ENCODE data around the gene FKBP15. TPM values are rescaled to one million over a fixed set of nuclear protein-coding genes. Genes with fewer than 3 reads are reported as not detected.

Gene FKBP15
- polyA plus RNA-seq, 1 of the 3 experiments (the other 2 are of a cell fraction) = 13.9 TPM

DNA sequence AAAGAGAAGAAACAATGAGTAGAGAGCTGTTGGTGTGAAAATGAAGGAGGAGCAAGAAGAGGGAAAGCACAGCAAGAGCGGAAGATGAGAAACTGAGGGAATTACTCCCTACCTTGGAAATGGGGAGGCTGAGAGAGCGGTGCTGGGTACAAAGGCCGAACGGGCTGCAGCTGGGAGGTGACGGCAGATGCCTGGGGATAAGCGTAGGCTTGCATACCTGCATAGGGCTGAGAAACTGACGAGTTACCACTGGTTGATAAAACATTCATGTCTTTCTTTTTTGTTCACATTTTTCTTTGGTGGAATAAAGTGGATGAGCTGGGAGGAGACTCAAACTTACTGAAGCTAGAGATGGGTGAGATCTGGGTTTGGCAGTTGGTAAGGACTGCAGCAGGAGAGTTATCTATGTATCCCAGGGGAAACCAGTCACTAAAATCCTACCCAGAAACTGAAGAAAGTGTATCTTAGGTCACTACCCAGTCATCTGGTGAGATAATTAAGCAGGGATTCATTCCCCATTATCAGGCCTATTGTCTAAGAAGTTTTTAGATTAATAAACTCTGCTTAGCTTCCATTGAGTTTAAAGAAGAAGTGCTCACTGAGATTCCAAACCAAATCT lies 34.8 kb downstream of the FKBP15 start:
- TF ChIP-seq, protein P1, sequence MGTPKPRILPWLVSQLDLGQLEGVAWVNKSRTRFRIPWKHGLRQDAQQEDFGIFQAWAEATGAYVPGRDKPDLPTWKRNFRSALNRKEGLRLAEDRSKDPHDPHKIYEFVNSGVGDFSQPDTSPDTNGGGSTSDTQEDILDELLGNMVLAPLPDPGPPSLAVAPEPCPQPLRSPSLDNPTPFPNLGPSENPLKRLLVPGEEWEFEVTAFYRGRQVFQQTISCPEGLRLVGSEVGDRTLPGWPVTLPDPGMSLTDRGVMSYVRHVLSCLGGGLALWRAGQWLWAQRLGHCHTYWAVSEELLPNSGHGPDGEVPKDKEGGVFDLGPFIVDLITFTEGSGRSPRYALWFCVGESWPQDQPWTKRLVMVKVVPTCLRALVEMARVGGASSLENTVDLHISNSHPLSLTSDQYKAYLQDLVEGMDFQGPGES (IDR thresholded peaks at IDR 0.05; ENCODE audit: low read depth, low read length) = no peak
- TF ChIP-seq EZH2phosphoT487 (IDR thresholded peaks at IDR 0.05; ENCODE audit: borderline replicate concordance, low read depth) (no peak), POLR2AphosphoS5 (IDR thresholded peaks at IDR 0.05; ENCODE audit: low read depth, low read length) (no peak), FOXM1 (IDR thresholded peaks at IDR 0.05; ENCODE audit: low read depth) (no peak), FOXJ3 (CRISPR knock-in tag; IDR thresholded peaks at IDR 0.05) (no peak), MXI1 (IDR thresholded peaks at IDR 0.05; ENCODE audit: low read depth, low read length) (no peak), TAF1 (IDR thresholded peaks at IDR 0.05; ENCODE audit: borderline replicate concordance, low read depth, low read length) (no peak), SMC3 (IDR thresholded peaks at IDR 0.05; ENCODE audit: low read depth, low read length) (no peak)
- TF ChIP-seq, protein P2, sequence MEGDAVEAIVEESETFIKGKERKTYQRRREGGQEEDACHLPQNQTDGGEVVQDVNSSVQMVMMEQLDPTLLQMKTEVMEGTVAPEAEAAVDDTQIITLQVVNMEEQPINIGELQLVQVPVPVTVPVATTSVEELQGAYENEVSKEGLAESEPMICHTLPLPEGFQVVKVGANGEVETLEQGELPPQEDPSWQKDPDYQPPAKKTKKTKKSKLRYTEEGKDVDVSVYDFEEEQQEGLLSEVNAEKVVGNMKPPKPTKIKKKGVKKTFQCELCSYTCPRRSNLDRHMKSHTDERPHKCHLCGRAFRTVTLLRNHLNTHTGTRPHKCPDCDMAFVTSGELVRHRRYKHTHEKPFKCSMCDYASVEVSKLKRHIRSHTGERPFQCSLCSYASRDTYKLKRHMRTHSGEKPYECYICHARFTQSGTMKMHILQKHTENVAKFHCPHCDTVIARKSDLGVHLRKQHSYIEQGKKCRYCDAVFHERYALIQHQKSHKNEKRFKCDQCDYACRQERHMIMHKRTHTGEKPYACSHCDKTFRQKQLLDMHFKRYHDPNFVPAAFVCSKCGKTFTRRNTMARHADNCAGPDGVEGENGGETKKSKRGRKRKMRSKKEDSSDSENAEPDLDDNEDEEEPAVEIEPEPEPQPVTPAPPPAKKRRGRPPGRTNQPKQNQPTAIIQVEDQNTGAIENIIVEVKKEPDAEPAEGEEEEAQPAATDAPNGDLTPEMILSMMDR (IDR thresholded peaks at IDR 0.05) = no peak
- TF ChIP-seq, protein P3, sequence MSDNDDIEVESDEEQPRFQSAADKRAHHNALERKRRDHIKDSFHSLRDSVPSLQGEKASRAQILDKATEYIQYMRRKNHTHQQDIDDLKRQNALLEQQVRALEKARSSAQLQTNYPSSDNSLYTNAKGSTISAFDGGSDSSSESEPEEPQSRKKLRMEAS (IDR thresholded peaks at IDR 0.05; ENCODE audit: low read depth) = no peak
- TF ChIP-seq, protein P4, sequence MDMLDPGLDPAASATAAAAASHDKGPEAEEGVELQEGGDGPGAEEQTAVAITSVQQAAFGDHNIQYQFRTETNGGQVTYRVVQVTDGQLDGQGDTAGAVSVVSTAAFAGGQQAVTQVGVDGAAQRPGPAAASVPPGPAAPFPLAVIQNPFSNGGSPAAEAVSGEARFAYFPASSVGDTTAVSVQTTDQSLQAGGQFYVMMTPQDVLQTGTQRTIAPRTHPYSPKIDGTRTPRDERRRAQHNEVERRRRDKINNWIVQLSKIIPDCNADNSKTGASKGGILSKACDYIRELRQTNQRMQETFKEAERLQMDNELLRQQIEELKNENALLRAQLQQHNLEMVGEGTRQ (IDR thresholded peaks at IDR 0.05; ENCODE audit: borderline replicate concordance, low read depth, low read length) = no peak
- no peak overlapping the region for H3K4me3 ChIP-seq (ENCODE audit: low read depth in 2 of 2, low read length in 1 of 2)
- ChIA-PET CTCF (interaction anchor here (2.6 kb wide), 1 partner anchor 13 kb away, joined by 9 read pairs; no protein-coding TSS in a partner anchor), POLR2A (no interaction called here)
- peaks cover 51 to 91% of the 10 kb centered on the region in 2 experiments for H3K36me3 ChIP-seq (replicated peaks in 1 of 2; ENCODE audit: control insufficient read depth in 1 of 2, insufficient read depth in 2 of 2, low read length in 1 of 2)
- H3K9ac ChIP-seq = no peak overlapping the region
- no peaks in the 10 kb centered on the region for H3K79me2 ChIP-seq (ENCODE audit: insufficient read depth)
- H3F3A ChIP-seq (replicated peaks; ENCODE audit: insufficient read depth) = peaks cover 4% of the 10 kb centered on the region
- H4K20me1 ChIP-seq (ENCODE audit: insufficient read depth) = no peaks in the 10 kb centered on the region
- no peaks in the 10 kb centered on the region for H3K9me3 ChIP-seq
- H3K27ac ChIP-seq (ENCODE audit: low read depth in 2 of 2, low read length in 1 of 2) = no peak overlapping the region
- no peaks in the 10 kb centered on the region for H3K9me2 ChIP-seq
- no peak for DNase-seq
- no peak overlapping the region for H3K4me2 ChIP-seq
- H2AFZ ChIP-seq (ENCODE audit: low read depth) = no peak overlapping the region
- H3K27me3 ChIP-seq (ENCODE audit: insufficient read depth) = no peaks in the 10 kb centered on the region
- WGBS (ENCODE audit: low lambda C conversion rate) = 97% methylated on average over 7 of the region's 7 CpGs
- H3K4me1 ChIP-seq (ENCODE audit: control insufficient read depth in 1 of 2, insufficient read depth in 2 of 2, low read depth in 1 of 2, low read length in 1 of 2) = no peaks in the 10 kb centered on the region

DNA sequence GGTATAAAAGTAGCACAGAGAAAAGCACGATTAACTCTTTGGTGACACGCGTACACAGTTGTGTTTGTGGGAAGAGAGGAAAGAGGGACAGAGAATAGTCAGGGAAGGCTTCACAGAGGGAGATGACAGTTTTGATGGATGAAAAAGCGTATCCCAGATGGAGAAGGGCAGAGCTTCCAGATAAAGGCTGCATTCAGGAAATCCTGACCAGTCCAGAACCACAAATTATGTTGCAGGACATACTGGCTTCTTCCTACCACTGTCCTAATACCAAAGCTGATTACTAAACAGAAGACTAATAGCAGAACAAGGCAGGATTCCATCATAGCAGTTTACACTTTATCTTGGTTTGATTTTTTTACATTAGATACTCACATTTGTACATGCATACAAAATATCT lies 35.8 kb downstream of the FKBP15 start:
- H2AFZ ChIP-seq (ENCODE audit: low read depth) = no peak overlapping the region
- no peaks in the 10 kb centered on the region for H3K79me2 ChIP-seq (ENCODE audit: insufficient read depth)
- 94% methylated on average over 4 of the region's 4 CpGs for WGBS (ENCODE audit: low lambda C conversion rate)
- H3K4me3 ChIP-seq (ENCODE audit: low read depth in 2 of 2, low read length in 1 of 2) = no peak overlapping the region
- H3K9me2 ChIP-seq = no peaks in the 10 kb centered on the region
- H3K9me3 ChIP-seq = no peaks in the 10 kb centered on the region
- H3K27me3 ChIP-seq (ENCODE audit: insufficient read depth) = no peaks in the 10 kb centered on the region
- no peak overlapping the region for H3K9ac ChIP-seq
- no peaks in the 10 kb centered on the region for H3K4me1 ChIP-seq (ENCODE audit: control insufficient read depth in 1 of 2, insufficient read depth in 2 of 2, low read depth in 1 of 2, low read length in 1 of 2)
- ChIA-PET CTCF (interaction anchor here (1.6 to 2.6 kb wide), 2 partner anchors 12 to 17 kb away, joined by 3 to 9 read pairs; no protein-coding TSS in a partner anchor), POLR2A (no interaction called here)
- H4K20me1 ChIP-seq (ENCODE audit: insufficient read depth) = no peaks in the 10 kb centered on the region
- H3F3A ChIP-seq (replicated peaks; ENCODE audit: insufficient read depth) = peaks cover 4% of the 10 kb centered on the region
- no peak overlapping the region for H3K27ac ChIP-seq (ENCODE audit: low read depth in 2 of 2, low read length in 1 of 2)
- H3K4me2 ChIP-seq = no peak overlapping the region
- DNase-seq = no peak
- H3K36me3 ChIP-seq (replicated peaks in 1 of 2; ENCODE audit: control insufficient read depth in 1 of 2, insufficient read depth in 2 of 2, low read length in 1 of 2) = peaks cover 52 to 93% of the 10 kb centered on the region in 2 experiments
- TF ChIP-seq FOXJ3 (CRISPR knock-in tag; IDR thresholded peaks at IDR 0.05) (no peak), RXRA (IDR thresholded peaks at IDR 0.05; ENCODE audit: borderline replicate concordance, low read depth) (no peak)
- TF ChIP-seq, protein P5, sequence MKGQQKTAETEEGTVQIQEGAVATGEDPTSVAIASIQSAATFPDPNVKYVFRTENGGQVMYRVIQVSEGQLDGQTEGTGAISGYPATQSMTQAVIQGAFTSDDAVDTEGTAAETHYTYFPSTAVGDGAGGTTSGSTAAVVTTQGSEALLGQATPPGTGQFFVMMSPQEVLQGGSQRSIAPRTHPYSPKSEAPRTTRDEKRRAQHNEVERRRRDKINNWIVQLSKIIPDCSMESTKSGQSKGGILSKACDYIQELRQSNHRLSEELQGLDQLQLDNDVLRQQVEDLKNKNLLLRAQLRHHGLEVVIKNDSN (IDR thresholded peaks at IDR 0.05; ENCODE audit: borderline replicate concordance, low read depth) = no peak

All from SK-N-SH (cell line).